ENCODE results near the gene GRAMD1B. TPM values are rescaled to one million over a fixed set of nuclear protein-coding genes. Genes with fewer than 3 reads are reported as not detected.

Gene GRAMD1B
- polyA plus RNA-seq, 1 experiment: 2.7 TPM

DNA sequence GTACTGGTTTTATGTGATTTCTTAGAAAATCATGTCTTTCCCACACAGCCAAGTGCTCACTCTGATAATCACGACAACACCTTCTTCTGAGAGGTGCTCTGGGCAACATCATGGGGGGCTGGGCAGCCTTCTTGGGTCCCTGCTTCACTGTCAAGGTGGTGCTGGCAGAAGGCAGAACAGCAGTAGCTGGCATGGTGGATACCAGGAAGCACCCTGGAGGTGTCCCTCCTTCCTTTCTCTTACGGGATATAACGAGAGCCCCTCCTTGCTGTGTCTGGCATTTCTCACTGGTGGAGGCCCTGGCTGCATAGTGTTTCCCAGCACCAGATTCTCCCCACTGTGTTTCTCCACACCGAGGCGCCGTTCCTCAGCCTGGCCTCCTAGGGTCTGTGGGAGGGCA lies 163.5 kb downstream of the GRAMD1B start:
- H3K4me3 ChIP-seq (ENCODE audit: low read depth, low read length): no peak overlapping the region
- DNase-seq (ENCODE audit: low read depth, low spot score): no peak
- no peaks in the 10 kb centered on the region for H3K27me3 ChIP-seq (ENCODE audit: control insufficient read depth, insufficient read depth, low read length)
- H3K27ac ChIP-seq (ENCODE audit: low read depth, low read length): no peak overlapping the region
- H3K9me3 ChIP-seq (ENCODE audit: control insufficient read depth, insufficient read depth, low read length): no peaks in the 10 kb centered on the region
- ChIA-PET POLR2A (no interaction called here), CTCF (no interaction called here)
- TF ChIP-seq, protein P1, sequence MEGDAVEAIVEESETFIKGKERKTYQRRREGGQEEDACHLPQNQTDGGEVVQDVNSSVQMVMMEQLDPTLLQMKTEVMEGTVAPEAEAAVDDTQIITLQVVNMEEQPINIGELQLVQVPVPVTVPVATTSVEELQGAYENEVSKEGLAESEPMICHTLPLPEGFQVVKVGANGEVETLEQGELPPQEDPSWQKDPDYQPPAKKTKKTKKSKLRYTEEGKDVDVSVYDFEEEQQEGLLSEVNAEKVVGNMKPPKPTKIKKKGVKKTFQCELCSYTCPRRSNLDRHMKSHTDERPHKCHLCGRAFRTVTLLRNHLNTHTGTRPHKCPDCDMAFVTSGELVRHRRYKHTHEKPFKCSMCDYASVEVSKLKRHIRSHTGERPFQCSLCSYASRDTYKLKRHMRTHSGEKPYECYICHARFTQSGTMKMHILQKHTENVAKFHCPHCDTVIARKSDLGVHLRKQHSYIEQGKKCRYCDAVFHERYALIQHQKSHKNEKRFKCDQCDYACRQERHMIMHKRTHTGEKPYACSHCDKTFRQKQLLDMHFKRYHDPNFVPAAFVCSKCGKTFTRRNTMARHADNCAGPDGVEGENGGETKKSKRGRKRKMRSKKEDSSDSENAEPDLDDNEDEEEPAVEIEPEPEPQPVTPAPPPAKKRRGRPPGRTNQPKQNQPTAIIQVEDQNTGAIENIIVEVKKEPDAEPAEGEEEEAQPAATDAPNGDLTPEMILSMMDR (IDR thresholded peaks at IDR 0.05; ENCODE audit: low read depth, low read length): no peak

DNA sequence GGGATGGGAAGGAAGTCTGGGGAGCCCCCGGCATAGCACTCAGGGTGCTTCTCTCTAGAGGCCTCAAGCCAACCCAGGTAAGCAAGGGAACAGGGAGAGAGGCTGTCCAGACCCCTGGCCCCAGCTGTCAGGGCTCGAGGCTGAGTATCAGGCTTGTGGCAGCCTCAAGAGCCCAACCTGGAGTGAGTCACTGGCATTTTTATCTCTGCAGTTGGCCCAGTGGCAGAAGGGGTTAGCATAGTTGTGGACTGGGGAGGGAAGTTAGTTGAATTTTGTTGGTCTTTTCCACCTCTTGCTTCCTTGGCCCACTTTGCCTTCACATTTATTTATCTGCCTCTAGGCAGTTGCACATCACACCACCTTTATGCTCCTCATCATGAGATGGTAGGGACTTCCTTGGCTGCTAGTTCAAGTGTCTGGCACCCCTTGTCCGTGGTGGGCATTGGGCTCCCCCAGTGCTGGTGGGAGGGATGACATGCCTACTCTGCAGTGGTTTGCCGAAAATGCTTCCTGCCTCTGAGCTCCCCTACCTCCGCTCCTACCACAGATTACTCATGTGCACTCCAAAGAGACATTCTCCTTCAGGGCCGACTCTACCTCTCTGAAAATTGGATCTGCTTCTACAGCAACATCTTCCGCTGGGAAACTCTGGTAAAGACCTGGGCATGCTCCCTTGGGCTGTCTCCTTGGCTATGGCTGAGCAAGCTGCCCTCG lies 164.3 kb downstream of the GRAMD1B start:
- H3K27ac ChIP-seq (ENCODE audit: low read depth, low read length): no peak overlapping the region
- no peak overlapping the region for H3K4me3 ChIP-seq (ENCODE audit: low read depth, low read length)
- DNase-seq (ENCODE audit: low read depth, low spot score): no peak
- H3K9me3 ChIP-seq (ENCODE audit: control insufficient read depth, insufficient read depth, low read length): no peaks in the 10 kb centered on the region
- TF ChIP-seq, protein P1 (IDR thresholded peaks at IDR 0.05; ENCODE audit: low read depth, low read length): no peak
- POLR2A ChIA-PET: no interaction called here
- CTCF ChIA-PET: interaction anchor here (2.2 kb wide), 1 partner anchor 14 kb away, joined by 13 read pairs; no protein-coding TSS in a partner anchor
- no peaks in the 10 kb centered on the region for H3K27me3 ChIP-seq (ENCODE audit: control insufficient read depth, insufficient read depth, low read length)

DNA sequence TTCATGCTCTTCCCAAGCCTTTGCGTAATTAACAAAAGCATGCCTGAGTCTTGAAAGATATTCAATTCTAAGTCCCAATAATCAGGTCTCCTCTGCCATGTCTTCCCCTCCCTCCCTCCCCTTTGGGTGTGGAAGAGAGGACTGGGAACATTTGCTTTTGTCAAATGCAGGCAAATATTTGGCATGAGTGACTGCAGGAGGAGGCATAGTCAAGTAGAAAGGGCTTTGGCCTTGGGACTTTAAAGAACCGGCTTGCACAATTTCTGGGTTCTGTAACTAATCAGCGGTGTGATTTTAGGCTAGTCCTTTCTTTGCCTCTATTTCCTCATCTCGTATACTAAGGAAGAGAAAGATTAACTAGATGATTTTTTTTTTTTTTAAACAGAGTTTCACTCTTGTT lies 164.9 kb downstream of the GRAMD1B start:
- POLR2A ChIA-PET: no interaction called here
- DNase-seq (ENCODE audit: low read depth, low spot score): no peak

DNA sequence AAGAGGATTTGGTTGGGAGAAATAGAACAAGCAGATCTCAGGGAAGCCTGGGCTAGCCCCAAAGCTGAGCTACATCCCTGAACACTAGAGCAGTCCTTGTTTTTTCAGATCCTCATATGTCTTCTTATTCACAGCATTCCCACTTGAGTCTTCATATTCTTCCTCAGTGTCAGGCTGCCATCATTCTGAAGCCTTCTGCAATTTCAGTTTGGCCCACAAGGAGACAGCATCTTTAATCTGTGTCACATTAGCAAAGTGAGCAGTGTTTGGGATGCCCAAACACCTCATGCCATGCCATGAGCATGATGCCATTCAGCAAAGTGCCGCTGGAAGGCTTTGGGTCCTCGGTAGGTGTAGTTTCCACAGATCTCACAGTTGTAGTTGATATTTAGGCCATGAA lies 167.8 kb downstream of the GRAMD1B start:
- Histone ChIP-seq H3K9me3 (ENCODE audit: control insufficient read depth, insufficient read depth, low read length) (no peaks in the 10 kb centered on the region), H3K27ac (ENCODE audit: low read depth, low read length) (no peak overlapping the region), H3K27me3 (ENCODE audit: control insufficient read depth, insufficient read depth, low read length) (no peaks in the 10 kb centered on the region), H3K4me3 (ENCODE audit: low read depth, low read length) (no peak overlapping the region)
- ChIA-PET POLR2A (no interaction called here), CTCF (no interaction called here)
- TF ChIP-seq, protein P1 (IDR thresholded peaks at IDR 0.05; ENCODE audit: low read depth, low read length): no peak
- DNase-seq (ENCODE audit: low read depth, low spot score): no peak

More for the DNA sequence above, 164.9 kb downstream of the GRAMD1B start:
- CTCF ChIA-PET: interaction anchor here (2.2 kb wide), 1 partner anchor 14 kb away, joined by 13 read pairs; no protein-coding TSS in a partner anchor
- H3K27ac ChIP-seq (ENCODE audit: low read depth, low read length): no peak overlapping the region
- no peaks in the 10 kb centered on the region for H3K27me3 ChIP-seq (ENCODE audit: control insufficient read depth, insufficient read depth, low read length)
- no peak overlapping the region for H3K4me3 ChIP-seq (ENCODE audit: low read depth, low read length)
- H3K9me3 ChIP-seq (ENCODE audit: control insufficient read depth, insufficient read depth, low read length): no peaks in the 10 kb centered on the region
- TF ChIP-seq, protein P1 (IDR thresholded peaks at IDR 0.05; ENCODE audit: low read depth, low read length): no peak

DNA sequence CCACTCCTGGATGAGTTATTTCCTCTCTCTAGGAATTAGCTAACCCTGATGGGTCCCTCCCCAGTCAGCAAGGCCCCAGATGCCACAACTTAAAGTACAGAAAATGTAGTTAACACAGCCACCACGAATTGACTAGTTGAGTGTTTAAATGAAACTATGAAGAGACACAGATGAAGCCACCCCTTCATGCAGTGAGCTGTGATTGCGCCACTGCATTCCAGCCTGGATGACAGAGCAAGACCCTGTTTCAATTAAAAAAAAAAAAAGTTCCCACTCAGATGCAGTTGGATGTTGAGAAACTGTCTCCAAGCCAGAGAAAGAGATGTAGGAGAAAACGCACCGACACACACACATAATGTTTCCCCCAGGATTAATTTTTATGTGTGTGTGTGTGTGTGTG lies 171.1 kb downstream of the GRAMD1B start:
- CTCF ChIA-PET: interaction anchor here (0.6 to 1.6 kb wide), 5 partner anchors 21 to 109 kb away, joined by 3 to 9 read pairs (median 6); no protein-coding TSS in a partner anchor
- POLR2A ChIA-PET: interaction anchor here (0.7 kb wide), 2 partner anchors 16 to 90 kb away, joined by 3 to 5 read pairs; no protein-coding TSS in a partner anchor
- Histone ChIP-seq H3K4me3 (ENCODE audit: low read depth, low read length) (no peak overlapping the region), H3K27me3 (ENCODE audit: control insufficient read depth, insufficient read depth, low read length) (no peaks in the 10 kb centered on the region), H3K9me3 (ENCODE audit: control insufficient read depth, insufficient read depth, low read length) (no peaks in the 10 kb centered on the region), H3K27ac (ENCODE audit: low read depth, low read length) (no peak overlapping the region)
- no peak for DNase-seq (ENCODE audit: low read depth, low spot score)
- TF ChIP-seq, protein P1 (IDR thresholded peaks at IDR 0.05; ENCODE audit: low read depth, low read length): no peak

All from AG04450 (cell line).